Measurements from ENCODE around the gene TENM4.

DNA sequence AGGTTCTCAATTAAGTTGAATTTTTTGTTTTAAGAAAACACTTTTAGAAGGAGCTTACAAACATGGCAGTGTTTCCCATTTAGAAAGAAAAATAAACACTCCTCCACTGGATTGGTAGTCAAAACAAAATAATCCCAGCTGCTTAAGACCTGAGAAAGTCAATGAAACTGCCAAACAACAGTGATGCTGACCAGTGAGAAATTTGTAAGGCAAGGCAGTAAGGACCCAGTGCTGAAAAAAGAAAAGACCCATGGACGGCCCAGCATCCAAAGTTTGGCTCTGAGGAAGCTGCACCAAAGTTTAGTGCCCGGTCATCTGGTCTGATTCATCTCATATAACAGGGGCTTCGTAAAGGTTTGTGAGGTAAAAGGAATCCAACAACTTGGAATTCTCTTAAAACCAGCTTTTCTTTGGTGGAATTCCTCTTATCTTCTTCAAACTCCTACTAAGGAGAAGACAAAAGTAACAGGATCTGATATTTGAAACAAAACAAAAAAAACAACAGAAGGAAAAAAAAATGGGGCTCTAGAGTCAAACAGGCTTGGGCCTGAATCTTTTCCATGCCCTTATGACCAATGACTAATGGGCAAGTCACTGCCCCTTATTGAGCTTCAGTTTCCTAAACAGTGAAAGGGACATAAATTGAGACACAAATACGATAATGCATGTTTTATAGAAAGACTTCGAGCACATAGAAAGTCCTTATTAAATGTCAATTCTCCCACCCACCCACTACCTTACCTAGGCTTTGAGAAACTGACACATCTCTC, 483.2 kb downstream of the TENM4 start:
- TF ChIP-seq FOXM1 (IDR thresholded peaks at IDR 0.05; ENCODE audit: borderline replicate concordance), result no peak
- TF ChIP-seq NFRKB (IDR thresholded peaks at IDR 0.05), result no peak
- TF ChIP-seq, protein P1, sequence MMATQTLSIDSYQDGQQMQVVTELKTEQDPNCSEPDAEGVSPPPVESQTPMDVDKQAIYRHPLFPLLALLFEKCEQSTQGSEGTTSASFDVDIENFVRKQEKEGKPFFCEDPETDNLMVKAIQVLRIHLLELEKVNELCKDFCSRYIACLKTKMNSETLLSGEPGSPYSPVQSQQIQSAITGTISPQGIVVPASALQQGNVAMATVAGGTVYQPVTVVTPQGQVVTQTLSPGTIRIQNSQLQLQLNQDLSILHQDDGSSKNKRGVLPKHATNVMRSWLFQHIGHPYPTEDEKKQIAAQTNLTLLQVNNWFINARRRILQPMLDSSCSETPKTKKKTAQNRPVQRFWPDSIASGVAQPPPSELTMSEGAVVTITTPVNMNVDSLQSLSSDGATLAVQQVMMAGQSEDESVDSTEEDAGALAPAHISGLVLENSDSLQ (IDR thresholded peaks at IDR 0.05), result no peak
- no peak for TF ChIP-seq SP1 (IDR thresholded peaks at IDR 0.05)
- no peak for TF ChIP-seq LEF1 (IDR thresholded peaks at IDR 0.05; ENCODE audit: borderline replicate concordance)
- TF ChIP-seq ARNT (IDR thresholded peaks at IDR 0.05), result no peak
- TF ChIP-seq CTBP1 (IDR thresholded peaks at IDR 0.05; ENCODE audit: borderline replicate concordance), result no peak
- TF ChIP-seq FOXA1 (IDR thresholded peaks at IDR 0.05), result no peak
- TF ChIP-seq SUZ12 (IDR thresholded peaks at IDR 0.05), result no peak
- no peak for TF ChIP-seq FOXK2 (IDR thresholded peaks at IDR 0.05)

All from HEK293T (cell line).